Esophagus squamous epithelium (tissue), 5 donors: ENCODE results near the gene SAPCD2. TPM values are rescaled to one million over a fixed set of nuclear protein-coding genes. Genes with fewer than 3 reads are reported as not detected.

Experiments used
- DNase-seq: peaks from one replicate; lab custom pipeline; 2025; lab: John Stamatoyannopoulos, UW
- H3K27ac ChIP-seq, 4 donors: fragments of 200-600 bp; sonication (generic); one replicate each; pipeline ENCODE4 v1.5.1; 2016 to 2019; ENCODE audit warnings: mild to moderate bottlenecking in 1 of 4
- H3K27me3 ChIP-seq, 4 donors: fragments of 200-600 bp; sonication (generic); 1 replicate in 3 of 4; 2 replicates in 1 of 4; pipeline versions ENCODE4 v1.5.1 to v1.6.0; 2017 to 2021; ENCODE audit warnings: antibody characterized with exemption in 1 of 4
- H3K36me3 ChIP-seq, 3 donors: fragments of 200-600 bp; sonication (generic); one replicate each; pipeline ENCODE4 v1.5.1; 2016 to 2019
- H3K4me1 ChIP-seq, 3 donors: fragments of 200-600 bp; sonication (generic); one replicate each; pipeline ENCODE4 v1.5.1; 2017 to 2019
- H3K4me3 ChIP-seq, 4 donors: fragments of 200-600 bp; sonication (generic); 1 replicate in 3 of 4; 2 replicates in 1 of 4; pipeline ENCODE4 v1.5.1; 2016 to 2019; ENCODE audit warnings: mild to moderate bottlenecking in 2 of 4, moderate library complexity in 1 of 4
- H3K9me3 ChIP-seq, 3 donors: fragments of 200-600 bp; sonication (generic); one replicate each; pipeline ENCODE4 v1.5.1; 2016 to 2019
- POLR2A ChIP-seq, 4 donors: fragments of 450-650 bp; IDR thresholded peaks; one replicate each; pipeline ENCODE4 v1.6.1; 2017; ENCODE audit warnings: antibody characterized with exemption in 4 of 4, mild to moderate bottlenecking in 4 of 4, moderate library complexity in 3 of 4
- WGBS, 2 donors: methylation state at CpG; one replicate each; pipeline ENCODE4 v1.1.5; 2018; 5-methylcytosine and 5-hydroxymethylcytosine counted together
- intact Hi-C: fragments of 100-400 bp; cut with DNase I; formaldehyde crosslinking; loops from one replicate; pipeline ENCODE4 v1.15.0; 2022
- total RNA-seq, 4 donors: library from RNA; depleted of rRNA; stranded (reverse); fragments of >200 nt; gene quantifications; one replicate each; pipeline ENCODE4 v1.1.0, GENCODE V29; 2016
- TF ChIP-seq, protein P1 (sequence below), 6 experiments: fragments of 450-650 bp in 4 of 6; fragments of 200-600 bp in 2 of 6; sonication (generic) in 2 of 6; IDR thresholded peaks; one replicate each; pipeline ENCODE4 v1.5.1; 2016 to 2019; ENCODE audit warnings: antibody characterized with exemption in 6 of 6, mild to moderate bottlenecking in 4 of 6, moderate library complexity in 4 of 6
- donor health status: DM: yes; HTN: yes; CAD: no.

SAPCD2 gene
- total RNA-seq, 4 donors from 2014 or later, result 8.2 to 21.2 (median 14.7) TPM

DNA sequence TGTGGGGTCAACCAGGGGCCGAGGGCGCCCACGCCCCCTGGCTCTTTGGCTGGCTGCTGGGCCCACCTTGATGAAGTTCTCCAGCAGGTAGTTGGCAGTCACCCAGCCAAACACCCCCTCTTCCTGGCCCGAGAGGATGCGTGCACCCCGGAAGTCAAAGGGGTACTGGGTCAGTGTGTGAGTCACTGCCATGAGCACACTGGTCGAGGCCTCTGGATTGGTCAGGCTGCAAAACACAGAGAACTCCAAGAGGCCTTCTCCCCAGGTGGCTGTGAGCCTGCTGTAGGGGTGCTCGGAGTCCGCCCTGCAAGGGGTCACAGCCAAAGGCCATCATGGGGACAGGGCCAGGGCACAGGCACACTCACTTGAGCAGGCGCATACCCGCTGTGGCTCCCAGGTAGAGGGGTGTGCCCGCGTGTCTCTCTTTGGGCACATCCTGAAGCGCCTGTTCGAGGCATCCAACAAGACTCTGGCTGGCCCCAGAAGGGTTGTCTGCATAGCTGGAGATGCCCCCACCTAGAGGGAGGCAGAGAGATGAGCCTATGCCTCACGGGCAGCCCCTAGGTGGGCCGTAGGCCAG lies 19.1 kb downstream of the SAPCD2 start:
- H3K27me3 ChIP-seq, result peaks cover 0 to 95% (median 23%) of the 10 kb centered on the region in 4 donors
- TF ChIP-seq POLR2A (IDR thresholded peaks at IDR 0.05), result no peak
- 63 to 100% methylated on average over 1 to 2 of the region's 17 CpGs for WGBS, 2 donors
- no peaks in the 10 kb centered on the region for H3K9me3 ChIP-seq
- DNase-seq, result no peak
- intact Hi-C loops, result no loop called here
- peaks cover 34 to 63% (median 44%) of the 10 kb centered on the region in 3 donors for H3K4me1 ChIP-seq
- H3K27ac ChIP-seq, result no peak overlapping the region
- H3K4me3 ChIP-seq, result no peak overlapping the region
- H3K36me3 ChIP-seq, result no peaks in the 10 kb centered on the region

GRCh38 chr9:137050570-137050969 lies 19.8 kb downstream of the SAPCD2 start:
- peaks cover 0 to 98% (median 23%) of the 10 kb centered on the region in 4 donors for H3K27me3 ChIP-seq
- no peak for TF ChIP-seq POLR2A (IDR thresholded peaks at IDR 0.05)
- TF ChIP-seq, protein P1, sequence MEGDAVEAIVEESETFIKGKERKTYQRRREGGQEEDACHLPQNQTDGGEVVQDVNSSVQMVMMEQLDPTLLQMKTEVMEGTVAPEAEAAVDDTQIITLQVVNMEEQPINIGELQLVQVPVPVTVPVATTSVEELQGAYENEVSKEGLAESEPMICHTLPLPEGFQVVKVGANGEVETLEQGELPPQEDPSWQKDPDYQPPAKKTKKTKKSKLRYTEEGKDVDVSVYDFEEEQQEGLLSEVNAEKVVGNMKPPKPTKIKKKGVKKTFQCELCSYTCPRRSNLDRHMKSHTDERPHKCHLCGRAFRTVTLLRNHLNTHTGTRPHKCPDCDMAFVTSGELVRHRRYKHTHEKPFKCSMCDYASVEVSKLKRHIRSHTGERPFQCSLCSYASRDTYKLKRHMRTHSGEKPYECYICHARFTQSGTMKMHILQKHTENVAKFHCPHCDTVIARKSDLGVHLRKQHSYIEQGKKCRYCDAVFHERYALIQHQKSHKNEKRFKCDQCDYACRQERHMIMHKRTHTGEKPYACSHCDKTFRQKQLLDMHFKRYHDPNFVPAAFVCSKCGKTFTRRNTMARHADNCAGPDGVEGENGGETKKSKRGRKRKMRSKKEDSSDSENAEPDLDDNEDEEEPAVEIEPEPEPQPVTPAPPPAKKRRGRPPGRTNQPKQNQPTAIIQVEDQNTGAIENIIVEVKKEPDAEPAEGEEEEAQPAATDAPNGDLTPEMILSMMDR (IDR thresholded peaks at IDR 0.05), result no peak
- no peak overlapping the region for H3K4me3 ChIP-seq
- H3K27ac ChIP-seq, result no peak overlapping the region
- H3K36me3 ChIP-seq, result no peaks in the 10 kb centered on the region
- DNase-seq, result no peak
- intact Hi-C loops, result no loop called here
- no peaks in the 10 kb centered on the region for H3K9me3 ChIP-seq
- 64 to 100% methylated on average over 1 to 3 of the region's 5 CpGs for WGBS, 2 donors
- H3K4me1 ChIP-seq, result peaks cover 31 to 63% (median 45%) of the 10 kb centered on the region in 3 donors

GRCh38 chr9:137049544-137050449 lies 20.6 kb downstream of the SAPCD2 start:
- Histone ChIP-seq H3K36me3 (no peaks in the 10 kb centered on the region), H3K27me3 (peaks cover 0 to 99% (median 23%) of the 10 kb centered on the region in 4 donors), H3K4me1 (peaks cover 29 to 63% (median 45%) of the 10 kb centered on the region in 3 donors), H3K4me3 (no peak overlapping the region), H3K27ac (no peak overlapping the region), H3K9me3 (no peaks in the 10 kb centered on the region)
- TF ChIP-seq POLR2A (IDR thresholded peaks at IDR 0.05), result no peak
- TF ChIP-seq, protein P1 (IDR thresholded peaks at IDR 0.05), result peak in 5 of 6 experiments; percentile 33 to 64 (median 52)
- DNase-seq, result no peak
- intact Hi-C loops, result loop anchor here (5.0 kb wide), 1 partner anchor 262 kb away; no protein-coding TSS in a partner anchor
- WGBS, 2 donors, result 66% methylated on average over 15 of the region's 38 CpGs; no CpG with 5 or more reads in 1 of the 2 donors

DNA sequence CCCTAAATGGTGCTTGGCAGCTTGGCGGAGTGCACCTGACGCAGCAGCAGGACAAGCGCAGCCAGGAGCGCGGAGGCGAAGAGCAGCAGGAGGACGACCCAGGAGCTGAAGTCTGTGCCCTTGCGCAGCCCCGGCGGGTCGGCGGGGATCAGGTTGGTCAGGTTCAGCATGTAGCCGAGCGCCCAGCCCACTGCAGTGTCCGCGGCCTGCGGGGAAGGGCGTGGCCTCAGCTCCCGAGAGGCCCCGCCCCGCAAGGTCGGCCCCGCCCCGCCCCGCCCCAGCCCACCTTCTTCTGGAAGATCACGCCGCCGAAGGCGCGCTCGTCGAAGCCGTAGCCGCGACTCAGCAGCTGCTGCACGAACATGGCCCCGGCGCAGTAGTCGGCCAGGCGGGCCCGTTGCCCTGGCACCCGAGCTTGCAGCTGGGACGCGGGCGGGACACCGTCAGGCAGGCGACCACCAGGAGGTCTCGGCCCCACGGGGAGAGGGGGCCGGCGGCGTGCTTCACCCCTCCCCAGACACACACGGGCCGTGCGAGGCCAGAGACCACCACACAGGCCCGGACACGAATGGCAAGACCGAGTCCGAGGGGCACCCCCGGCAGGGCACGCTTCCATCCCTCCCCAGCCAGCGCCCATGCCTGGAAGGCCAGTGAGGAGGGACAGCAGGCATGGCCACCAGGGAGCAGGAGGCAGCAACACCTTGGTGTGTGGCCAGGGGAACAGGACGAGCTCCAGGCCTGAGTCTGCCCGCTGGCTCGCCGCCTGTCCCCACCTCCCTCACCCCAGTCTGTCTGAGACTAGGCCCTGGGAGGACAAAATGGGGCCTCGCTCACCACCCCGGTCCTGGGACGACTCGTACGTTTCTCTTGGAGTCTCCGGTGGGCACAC lies 21.5 kb downstream of the SAPCD2 start:
- H3K36me3 ChIP-seq, result no peaks in the 10 kb centered on the region
- peaks cover 0 to 99% (median 23%) of the 10 kb centered on the region in 4 donors for H3K27me3 ChIP-seq
- WGBS, 2 donors, result 63 to 83% methylated on average over 6 to 19 of the region's 72 CpGs
- no peak overlapping the region for H3K27ac ChIP-seq
- DNase-seq, result no peak
- intact Hi-C loops, result loop anchor here (5.0 kb wide), 1 partner anchor 262 kb away; no protein-coding TSS in a partner anchor
- H3K9me3 ChIP-seq, result no peaks in the 10 kb centered on the region
- TF ChIP-seq, protein P1 (IDR thresholded peaks at IDR 0.05), result peak in 1 of 6 experiments; percentile 7
- no peak for TF ChIP-seq POLR2A (IDR thresholded peaks at IDR 0.05)
- H3K4me1 ChIP-seq, result peaks cover 31 to 63% (median 44%) of the 10 kb centered on the region in 3 donors
- H3K4me3 ChIP-seq, result no peak overlapping the region
